GM21447 (cell line): Measurements from ENCODE around the gene SLC4A8.

ENCODE experiments used
- ATAC-seq: cut with Tn5 transposase; IDR thresholded peaks from one replicate; pipeline ENCODE4 v1.9.1; 2021; ENCODE audit not compliant: unreplicated experiment

The SLC4A8 gene

GRCh38 chr12:51549637-51550036 lies 125.0 kb downstream of the SLC4A8 start:
- no peak for ATAC-seq
